ENCODE data around the gene BAMBI. TPM values are rescaled to one million over a fixed set of nuclear protein-coding genes. Genes with fewer than 3 reads are reported as not detected.

BAMBI gene
- total and polyA plus RNA-seq, 9 donors = 28.6 to 138 (median 62.3) TPM

DNA sequence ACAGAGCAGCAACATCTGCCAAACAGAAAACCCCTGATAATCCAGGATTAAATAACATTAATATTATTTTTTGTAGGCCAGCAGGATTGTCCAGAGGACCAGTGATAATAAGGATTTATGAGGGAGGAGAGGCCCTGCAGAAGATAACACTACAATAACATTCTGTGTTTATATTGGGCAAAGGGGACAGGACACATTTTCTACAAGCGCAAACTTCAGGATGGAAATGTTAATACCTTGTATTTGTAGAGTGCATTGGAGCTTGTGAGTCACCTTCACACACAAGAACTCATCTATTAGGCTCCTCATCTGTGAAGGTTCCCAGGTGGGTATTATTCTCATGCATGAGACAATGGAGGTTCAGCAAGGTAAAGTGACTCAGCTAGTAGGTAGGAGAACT is 51.0 kb downstream of the BAMBI start:
- TF ChIP-seq, protein P1, sequence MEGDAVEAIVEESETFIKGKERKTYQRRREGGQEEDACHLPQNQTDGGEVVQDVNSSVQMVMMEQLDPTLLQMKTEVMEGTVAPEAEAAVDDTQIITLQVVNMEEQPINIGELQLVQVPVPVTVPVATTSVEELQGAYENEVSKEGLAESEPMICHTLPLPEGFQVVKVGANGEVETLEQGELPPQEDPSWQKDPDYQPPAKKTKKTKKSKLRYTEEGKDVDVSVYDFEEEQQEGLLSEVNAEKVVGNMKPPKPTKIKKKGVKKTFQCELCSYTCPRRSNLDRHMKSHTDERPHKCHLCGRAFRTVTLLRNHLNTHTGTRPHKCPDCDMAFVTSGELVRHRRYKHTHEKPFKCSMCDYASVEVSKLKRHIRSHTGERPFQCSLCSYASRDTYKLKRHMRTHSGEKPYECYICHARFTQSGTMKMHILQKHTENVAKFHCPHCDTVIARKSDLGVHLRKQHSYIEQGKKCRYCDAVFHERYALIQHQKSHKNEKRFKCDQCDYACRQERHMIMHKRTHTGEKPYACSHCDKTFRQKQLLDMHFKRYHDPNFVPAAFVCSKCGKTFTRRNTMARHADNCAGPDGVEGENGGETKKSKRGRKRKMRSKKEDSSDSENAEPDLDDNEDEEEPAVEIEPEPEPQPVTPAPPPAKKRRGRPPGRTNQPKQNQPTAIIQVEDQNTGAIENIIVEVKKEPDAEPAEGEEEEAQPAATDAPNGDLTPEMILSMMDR (IDR thresholded peaks at IDR 0.05) = no peak
- TF ChIP-seq EP300 (IDR thresholded peaks at IDR 0.05) = no peak
- TF ChIP-seq POLR2A (IDR thresholded peaks at IDR 0.05) = no peak
- Histone ChIP-seq H3K27ac (no peak overlapping the region), H3K36me3 (no peaks in the 10 kb centered on the region), H3K27me3 (no peaks in the 10 kb centered on the region), H3K4me1 (ENCODE audit: insufficient read depth) (peaks cover 14% of the 10 kb centered on the region), H3K4me3 (no peak overlapping the region), H3K9me3 (no peaks in the 10 kb centered on the region)
- no peak for DNase-seq
- intact Hi-C loops (cut with DNase I) = no loop called here
- WGBS, 3 donors = 22 to 52% (median 39%) methylated on average over 1 of the region's 1 CpG

DNA sequence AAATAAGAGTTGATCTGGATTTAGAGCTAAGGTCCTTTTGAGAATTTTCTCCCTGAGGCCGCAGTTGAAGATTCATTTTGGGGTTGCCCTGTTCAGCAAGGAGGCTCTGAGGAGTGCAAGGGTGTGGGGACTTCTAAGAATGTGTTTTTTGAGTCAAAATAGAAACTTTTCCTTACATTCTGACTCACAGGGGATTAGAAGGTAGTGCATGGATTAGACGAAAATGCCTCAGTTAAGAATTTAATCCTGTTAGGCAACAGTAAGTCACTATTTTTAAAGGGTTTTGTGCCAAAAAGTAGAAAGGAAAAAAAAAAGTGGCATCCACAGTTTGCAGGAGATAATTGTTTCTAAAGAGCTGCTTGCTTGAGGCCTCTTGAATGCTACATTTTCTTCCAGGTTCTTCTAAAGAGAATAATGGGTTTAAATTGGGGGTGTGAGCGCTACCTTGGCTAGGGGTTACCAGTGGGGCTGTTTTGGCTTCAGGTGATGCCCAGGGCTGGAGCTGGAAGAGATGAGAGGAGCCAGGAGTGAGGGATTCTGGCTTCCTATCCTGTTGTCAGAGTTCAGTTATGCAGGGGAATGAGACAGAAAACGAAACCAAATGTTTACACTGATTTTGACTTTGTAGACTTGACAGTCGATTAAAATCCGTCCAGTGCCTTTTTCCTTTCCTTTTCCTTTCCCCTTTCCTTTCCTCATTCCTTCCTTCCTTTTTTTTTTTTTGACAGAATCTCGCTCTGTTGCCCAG is 52.9 kb downstream of the BAMBI start:
- intact Hi-C loops (cut with DNase I) = no loop called here
- no peaks in the 10 kb centered on the region for H3K27me3 ChIP-seq
- H3K27ac ChIP-seq = peak overlapping the region in 1 of 2 donors; percentile 72
- TF ChIP-seq, protein P1 (IDR thresholded peaks at IDR 0.05) = no peak
- TF ChIP-seq EP300 (IDR thresholded peaks at IDR 0.05) = no peak
- no peak for TF ChIP-seq POLR2A (IDR thresholded peaks at IDR 0.05)
- 37 to 45% (median 42%) methylated on average over 7 of the region's 7 CpGs for WGBS, 3 donors
- no peak overlapping the region for H3K4me3 ChIP-seq
- H3K9me3 ChIP-seq = no peaks in the 10 kb centered on the region
- H3K36me3 ChIP-seq = no peaks in the 10 kb centered on the region
- no peak for DNase-seq
- H3K4me1 ChIP-seq (ENCODE audit: insufficient read depth) = peaks cover 14% of the 10 kb centered on the region

DNA sequence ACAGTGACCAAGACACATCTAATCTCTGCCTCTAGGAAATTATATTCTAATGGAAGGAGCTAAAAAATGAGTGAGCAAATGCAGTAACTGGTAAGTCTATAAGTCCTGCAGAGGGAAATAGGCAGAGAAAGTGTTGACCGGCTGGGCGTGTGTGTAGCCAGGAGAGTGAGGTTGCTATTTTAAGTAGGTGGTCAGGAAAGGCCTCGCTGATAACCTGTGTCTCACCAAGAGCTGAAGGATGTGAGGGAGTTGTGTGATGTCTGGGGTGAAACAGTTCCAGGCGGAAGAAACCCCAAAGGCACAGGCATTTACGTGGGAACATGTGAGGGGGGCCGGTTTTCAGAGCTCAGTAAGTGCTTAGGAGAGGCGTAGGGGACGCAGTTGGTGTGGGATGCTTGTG is 54.8 kb downstream of the BAMBI start:
- DNase-seq = no peak
- 90 to 93% (median 93%) methylated on average over 8 of the region's 8 CpGs for WGBS, 3 donors
- H3K4me1 ChIP-seq (ENCODE audit: insufficient read depth) = peaks cover 14% of the 10 kb centered on the region

More for the DNA sequence above, 54.8 kb downstream of the BAMBI start:
- H3K9me3 ChIP-seq = no peaks in the 10 kb centered on the region
- no peaks in the 10 kb centered on the region for H3K27me3 ChIP-seq
- H3K27ac ChIP-seq = no peak overlapping the region
- H3K36me3 ChIP-seq = no peaks in the 10 kb centered on the region
- intact Hi-C loops (cut with DNase I) = no loop called here
- no peak overlapping the region for H3K4me3 ChIP-seq
- no peak for TF ChIP-seq EP300 (IDR thresholded peaks at IDR 0.05)
- no peak for TF ChIP-seq POLR2A (IDR thresholded peaks at IDR 0.05)
- TF ChIP-seq, protein P1 (IDR thresholded peaks at IDR 0.05) = no peak

Small RNA genes lying within 50 kb of the gene (small RNA-seq; reads per million reads assigned to genes)
- not detected for gene RNU4ATAC6P
- gene RNU6-1067P = not detected

Other genes starting within 250 kb of the BAMBI start
- gene WAC, start 144.4 kb upstream of the BAMBI start, total RNA-seq = 100 to 1,000 TPM in 5 of 7 donors, 10 to 100 TPM in 2; 74.6 to 124 (median 113) TPM
- gene WAC, start 144.4 kb upstream of the BAMBI start, polyA plus RNA-seq = 100 to 1,000 TPM in 1 of 2 donors, 10 to 100 TPM in 1; 60.5 to 164 TPM

Data from ovary (tissue), 9 donors.